Neutrophil (primary cell): Measurements from ENCODE around the gene CELA1.
A peak's percentile ranks its signal among the peaks of the same experiment; 100 is the strongest.
"Not testable (repeated sequence)": the region's sequence is repeated elsewhere in the genome, so short reads cannot be mapped to it uniquely, and the experiment has no call there.

Source experiments
- H3K27ac ChIP-seq: fragments of 200-600 bp; sonication (generic); 2 replicates; pipeline ENCODE4 v1.5.1; 2016; ENCODE audit warnings: mild to moderate bottlenecking, moderate library complexity
- H3K27me3 ChIP-seq: fragments of 200-600 bp; sonication (generic); 2 replicates; pipeline ENCODE4 v1.6.0; 2016; ENCODE audit warnings: mild to moderate bottlenecking
- H3K36me3 ChIP-seq: fragments of 200-600 bp; sonication (generic); 2 replicates; pipeline ENCODE4 v1.5.1; 2017
- H3K4me1 ChIP-seq, 2 experiments: fragments of 200-600 bp in 1 of 2; sonication (generic) in 1 of 2; 1 replicate in 1 of 2; 2 replicates in 1 of 2; pipeline versions ENCODE4 v1.5.1 to v1.6.1; 2013 to 2016; ENCODE audit warnings: low read depth in 1 of 2, low read length in 1 of 2, mild to moderate bottlenecking in 1 of 2, moderate library complexity in 1 of 2; ENCODE audit not compliant: control insufficient read depth in 1 of 2, insufficient read depth in 1 of 2
- H3K4me3 ChIP-seq, 2 experiments: fragments of 200-600 bp in 1 of 2; sonication (generic) in 1 of 2; 1 replicate in 1 of 2; 2 replicates in 1 of 2; pipeline ENCODE4 v1.5.1; 2013 to 2016; ENCODE audit warnings: low read depth in 1 of 2, low read length in 1 of 2, mild to moderate bottlenecking in 1 of 2, moderate library complexity in 1 of 2
- H3K9me3 ChIP-seq: fragments of 200-600 bp; sonication (generic); 2 replicates; pipeline ENCODE4 v1.5.1; 2016
- TF ChIP-seq, protein P1 (sequence below): fragments of 200-600 bp; sonication (generic); IDR thresholded peaks from 2 replicates; pipeline ENCODE4 v1.5.1; 2016; ENCODE audit warnings: antibody characterized with exemption

CELA1 gene

DNA sequence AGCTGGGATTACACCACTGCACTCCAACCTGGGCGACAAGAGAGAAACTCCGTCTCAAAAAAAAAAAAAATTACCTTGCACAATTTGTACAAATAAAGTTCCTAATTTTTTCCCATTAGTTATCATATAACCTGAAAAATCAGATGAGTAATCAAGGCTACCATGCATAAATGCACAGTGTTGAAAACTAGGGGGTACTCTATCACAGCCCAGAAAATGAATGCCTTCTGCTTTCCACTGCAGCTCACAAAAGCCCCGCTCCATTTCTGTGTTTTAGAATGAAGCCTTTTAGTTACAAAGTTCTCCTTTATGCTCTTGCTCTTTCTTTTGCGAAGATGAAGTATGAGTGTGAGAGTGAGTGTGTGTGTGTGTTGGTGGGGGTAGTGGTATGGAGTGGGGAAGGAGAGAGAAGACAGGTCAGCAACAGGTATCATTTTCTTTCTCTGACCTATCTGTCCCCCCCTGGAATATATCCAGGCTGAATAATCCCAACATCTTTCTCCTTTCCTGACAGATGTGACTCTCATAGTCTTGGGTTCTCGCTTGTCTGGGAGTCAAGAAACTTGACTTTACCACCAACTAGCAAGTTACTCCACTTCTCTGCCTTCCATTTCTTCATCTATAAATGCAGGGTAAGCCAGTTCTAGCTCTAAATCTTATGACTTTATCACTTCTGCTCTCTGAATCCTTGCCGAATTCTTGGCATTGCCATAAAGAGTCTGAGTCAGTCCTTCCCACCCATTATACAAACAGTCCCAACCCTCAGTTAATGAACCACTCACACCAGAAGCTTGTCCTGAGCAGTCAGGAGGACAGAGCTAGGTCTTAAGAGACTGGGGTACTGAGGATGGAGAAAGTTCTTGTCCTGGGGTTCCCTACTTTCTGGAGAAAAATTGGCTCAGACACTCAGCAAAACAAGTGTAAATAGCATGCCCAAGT lies 38.6 kb downstream of the CELA1 start:
- no peaks in the 10 kb centered on the region for H3K9me3 ChIP-seq
- no peak overlapping the region for H3K4me3 ChIP-seq
- TF ChIP-seq, protein P1, sequence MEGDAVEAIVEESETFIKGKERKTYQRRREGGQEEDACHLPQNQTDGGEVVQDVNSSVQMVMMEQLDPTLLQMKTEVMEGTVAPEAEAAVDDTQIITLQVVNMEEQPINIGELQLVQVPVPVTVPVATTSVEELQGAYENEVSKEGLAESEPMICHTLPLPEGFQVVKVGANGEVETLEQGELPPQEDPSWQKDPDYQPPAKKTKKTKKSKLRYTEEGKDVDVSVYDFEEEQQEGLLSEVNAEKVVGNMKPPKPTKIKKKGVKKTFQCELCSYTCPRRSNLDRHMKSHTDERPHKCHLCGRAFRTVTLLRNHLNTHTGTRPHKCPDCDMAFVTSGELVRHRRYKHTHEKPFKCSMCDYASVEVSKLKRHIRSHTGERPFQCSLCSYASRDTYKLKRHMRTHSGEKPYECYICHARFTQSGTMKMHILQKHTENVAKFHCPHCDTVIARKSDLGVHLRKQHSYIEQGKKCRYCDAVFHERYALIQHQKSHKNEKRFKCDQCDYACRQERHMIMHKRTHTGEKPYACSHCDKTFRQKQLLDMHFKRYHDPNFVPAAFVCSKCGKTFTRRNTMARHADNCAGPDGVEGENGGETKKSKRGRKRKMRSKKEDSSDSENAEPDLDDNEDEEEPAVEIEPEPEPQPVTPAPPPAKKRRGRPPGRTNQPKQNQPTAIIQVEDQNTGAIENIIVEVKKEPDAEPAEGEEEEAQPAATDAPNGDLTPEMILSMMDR, result no peak
- peak overlapping the region; percentile 72 for H3K27ac ChIP-seq
- peaks cover 6 to 22% of the 10 kb centered on the region in 2 experiments for H3K4me1 ChIP-seq
- H3K36me3 ChIP-seq, result peaks cover 92% of the 10 kb centered on the region
- H3K27me3 ChIP-seq, result no peaks in the 10 kb centered on the region

DNA sequence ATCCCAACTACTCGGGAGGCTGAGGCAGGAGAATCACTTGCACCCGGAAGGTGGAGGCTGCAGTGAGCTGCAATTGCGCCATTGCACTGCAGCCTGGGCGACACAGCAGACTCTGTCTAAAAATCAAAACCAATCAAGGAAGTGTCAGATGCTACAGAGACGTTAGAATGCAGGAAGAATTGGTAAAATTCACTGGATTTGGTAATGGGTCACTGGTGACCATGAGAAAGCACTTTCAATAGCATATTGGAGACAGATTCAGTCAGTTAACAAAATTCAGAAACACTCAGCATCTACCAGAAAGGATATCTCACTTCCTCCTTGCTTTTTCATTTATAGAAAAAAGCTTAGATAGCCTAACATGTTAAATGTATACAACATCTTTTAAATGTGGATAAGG lies 40.0 kb downstream of the CELA1 start:
- peak overlapping the region; percentile 70 for H3K27ac ChIP-seq
- peaks cover 6 to 20% of the 10 kb centered on the region in 2 experiments for H3K4me1 ChIP-seq
- TF ChIP-seq, protein P1, result no peak
- H3K9me3 ChIP-seq, result no peaks in the 10 kb centered on the region
- H3K4me3 ChIP-seq, result no peak overlapping the region
- H3K36me3 ChIP-seq, result peaks cover 92% of the 10 kb centered on the region
- no peaks in the 10 kb centered on the region for H3K27me3 ChIP-seq

DNA sequence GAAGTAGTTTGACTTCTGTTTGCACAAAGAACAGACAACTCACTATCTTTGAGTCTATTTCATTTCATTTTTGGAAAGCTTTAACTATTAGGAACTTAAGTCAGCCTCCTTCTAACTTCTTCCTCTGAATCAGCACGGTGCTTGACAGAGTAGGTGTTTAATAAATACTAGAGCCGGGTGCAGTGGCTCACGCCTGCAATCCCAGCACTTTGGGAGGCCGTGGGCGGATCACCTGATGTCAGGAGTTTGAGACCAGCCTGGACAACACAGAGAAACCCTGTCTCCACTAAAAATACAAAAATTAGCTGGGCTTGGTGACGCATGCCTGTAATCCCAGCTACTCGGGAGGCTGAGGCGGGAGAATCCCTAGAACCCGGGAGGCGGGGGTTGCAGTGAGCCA lies 45.7 kb downstream of the CELA1 start:
- H3K27me3 ChIP-seq, H3K9me3 ChIP-seq, H3K4me1 ChIP-seq, H3K4me3 ChIP-seq: not testable (repeated sequence)
- Histone ChIP-seq H3K27ac (peak overlapping the region; percentile 21), H3K36me3 (peaks cover 93% of the 10 kb centered on the region)

DNA sequence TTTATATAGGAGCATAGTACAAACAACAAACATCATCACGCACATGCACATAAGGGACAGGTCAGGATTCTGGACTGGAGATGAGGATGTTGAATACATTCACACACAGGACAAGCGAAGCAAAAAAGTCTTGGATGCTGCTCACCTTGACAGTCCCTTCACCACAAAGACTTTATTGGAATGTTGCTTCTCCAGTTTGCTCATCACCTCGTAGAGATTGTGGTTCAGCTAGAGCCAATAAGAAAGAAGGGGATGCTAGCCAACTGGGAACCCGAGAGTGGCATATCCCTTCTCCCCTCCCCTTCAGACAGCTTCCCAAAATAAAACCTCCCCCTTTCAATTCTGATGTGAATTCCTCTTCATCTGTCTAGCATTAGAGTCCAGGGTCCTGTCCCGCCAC lies 50.8 kb downstream of the CELA1 start:
- peaks cover 97% of the 10 kb centered on the region for H3K36me3 ChIP-seq
- H3K4me3 ChIP-seq, result no peak overlapping the region
- no peak overlapping the region for H3K27ac ChIP-seq
- no peaks in the 10 kb centered on the region for H3K9me3 ChIP-seq
- H3K27me3 ChIP-seq, result no peaks in the 10 kb centered on the region
- peaks cover 22 to 23% of the 10 kb centered on the region in 2 experiments for H3K4me1 ChIP-seq
- TF ChIP-seq, protein P1, result no peak

DNA sequence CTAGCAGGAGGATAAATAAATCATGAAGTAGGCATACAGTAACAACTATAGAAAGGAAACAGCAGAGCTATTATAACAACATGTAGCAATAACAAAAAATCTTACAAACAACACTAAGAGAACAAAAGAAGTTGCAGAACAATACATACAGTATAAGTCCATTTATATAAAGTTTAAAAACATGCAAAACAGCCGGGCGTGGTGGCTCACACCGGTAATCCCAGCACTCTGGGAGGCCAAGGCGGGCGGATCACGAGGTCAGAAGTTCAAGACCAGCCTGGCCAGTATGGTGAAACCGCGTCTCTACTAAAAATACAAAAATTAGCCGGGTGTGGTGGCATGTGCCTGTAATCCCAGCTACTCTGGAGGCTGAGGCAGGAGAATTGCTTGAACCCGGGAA lies 52.4 kb downstream of the CELA1 start:
- H3K27ac ChIP-seq, result peak overlapping the region; percentile 2
- H3K4me3 ChIP-seq, H3K9me3 ChIP-seq, H3K27me3 ChIP-seq: not testable (repeated sequence)
- peaks cover 22 to 27% of the 10 kb centered on the region in 2 experiments for H3K4me1 ChIP-seq
- H3K36me3 ChIP-seq, result peaks cover 97% of the 10 kb centered on the region

DNA sequence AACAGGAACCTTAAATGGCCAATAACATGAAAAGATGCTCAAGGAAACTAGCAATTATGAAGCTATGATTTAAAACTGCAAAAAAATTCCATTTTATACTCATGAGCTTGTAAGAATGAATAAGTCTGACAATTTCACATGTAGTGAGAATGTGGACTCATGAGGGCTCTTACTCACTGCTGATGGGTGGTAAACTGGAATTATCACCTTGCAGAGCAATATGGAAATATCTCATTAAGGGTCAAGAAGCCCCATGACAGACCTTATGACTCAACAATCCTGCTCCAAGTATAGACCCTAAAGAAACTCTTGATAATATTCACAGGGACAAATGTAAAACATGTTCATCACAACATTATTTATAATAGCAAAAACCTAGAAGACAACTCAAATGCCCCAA lies 52.8 kb downstream of the CELA1 start:
- Histone ChIP-seq H3K27ac (peak overlapping the region; percentile 2), H3K36me3 (peaks cover 97% of the 10 kb centered on the region), H3K4me3 (no peak overlapping the region), H3K4me1 (peaks cover 22 to 27% of the 10 kb centered on the region in 2 experiments), H3K9me3 (no peaks in the 10 kb centered on the region), H3K27me3 (no peaks in the 10 kb centered on the region)
- TF ChIP-seq, protein P1, result no peak

DNA sequence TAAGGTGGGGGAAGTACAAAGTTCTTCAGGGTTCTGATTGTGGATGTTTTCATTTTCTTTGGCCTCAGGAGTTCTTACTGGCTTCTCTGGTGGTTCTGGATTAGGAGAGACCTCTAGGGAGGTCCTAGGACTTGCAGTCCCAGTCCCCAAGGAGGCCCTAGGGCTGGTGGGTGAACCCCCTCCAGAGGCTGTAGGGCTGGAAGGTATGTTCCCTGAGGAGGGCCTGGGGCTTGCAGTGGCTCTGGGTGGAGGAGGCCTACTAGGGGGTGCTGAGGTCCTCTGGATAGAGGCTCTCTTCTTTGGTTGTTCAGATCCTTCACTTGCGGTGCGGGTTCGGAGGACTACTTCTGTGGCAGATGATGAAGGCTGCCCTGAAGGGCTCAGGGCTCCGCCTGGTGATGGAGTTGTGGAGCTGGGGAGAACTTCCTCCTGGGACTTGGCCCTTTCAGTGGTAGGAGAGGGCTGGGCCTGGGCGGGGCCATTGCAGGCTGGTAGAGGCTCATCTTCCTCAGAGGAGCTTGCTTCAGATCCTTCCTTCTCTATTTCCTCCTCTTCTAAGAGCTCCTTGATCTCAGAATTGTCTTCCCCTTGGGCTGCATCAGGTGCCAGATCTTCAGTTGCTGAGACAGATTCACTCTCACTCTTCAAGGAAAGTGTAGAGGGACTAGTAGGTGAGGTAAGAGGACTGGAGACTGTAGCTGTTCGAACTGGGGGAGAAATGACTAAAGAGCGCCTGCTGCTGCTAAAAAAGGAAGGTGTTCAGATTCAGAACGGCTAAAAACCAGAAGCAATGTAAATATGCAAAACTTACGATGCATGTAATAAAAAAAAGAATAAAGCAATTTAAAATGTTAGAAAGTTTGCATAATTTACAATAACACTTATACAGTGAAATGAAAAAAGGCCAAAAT lies 54.6 kb downstream of the CELA1 start:
- Histone ChIP-seq H3K4me3 (peak overlapping the region in 1 of 2 experiments; percentile 19), H3K36me3 (peaks cover 97% of the 10 kb centered on the region), H3K4me1 (peaks cover 22 to 27% of the 10 kb centered on the region in 2 experiments), H3K27ac (peak overlapping the region; percentile 77)
- H3K9me3 ChIP-seq, H3K27me3 ChIP-seq: not testable (repeated sequence)
